ENCODE measurements around the gene HOXD11.

DNA sequence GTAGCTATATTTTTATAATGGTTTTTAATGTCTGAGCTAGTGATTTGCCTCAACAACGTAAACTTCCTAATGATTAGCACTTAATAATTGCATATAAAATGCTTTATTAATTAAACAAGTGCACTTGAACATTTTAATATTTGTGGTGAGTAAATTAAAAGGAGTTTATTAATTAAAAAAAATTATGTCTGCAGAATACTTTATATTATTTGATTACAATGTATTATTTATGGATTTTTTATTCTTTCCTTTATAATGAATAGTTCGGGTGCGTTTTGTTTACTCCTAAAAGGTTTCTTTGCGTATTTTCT is 24.7 kb downstream of the HOXD11 start:
- TF ChIP-seq EED (CRISPR knock-in tag; IDR thresholded peaks at IDR 0.05) (no peak), HMGA1 (CRISPR knock-in tag; conservative IDR thresholded peaks at IDR 0.05) (no peak), RAD21 (CRISPR knock-in tag; IDR thresholded peaks at IDR 0.05) (no peak), KDM5A (IDR thresholded peaks at IDR 0.05; ENCODE audit: borderline replicate concordance, low read length) (no peak), ZNF773 (CRISPR knock-in tag; IDR thresholded peaks at IDR 0.05; ENCODE audit: borderline replicate concordance) (no peak), KDM1A (CRISPR knock-in tag; IDR thresholded peaks at IDR 0.05) (no peak), ZNF121 (CRISPR knock-in tag; IDR thresholded peaks at IDR 0.05) (no peak), MAZ (IDR thresholded peaks at IDR 0.05; ENCODE audit: borderline replicate concordance, low read depth, low read length) (no peak), MAZ (CRISPR knock-in tag; IDR thresholded peaks at IDR 0.05; ENCODE audit: low read depth) (no peak)
- TF ChIP-seq, protein P1, sequence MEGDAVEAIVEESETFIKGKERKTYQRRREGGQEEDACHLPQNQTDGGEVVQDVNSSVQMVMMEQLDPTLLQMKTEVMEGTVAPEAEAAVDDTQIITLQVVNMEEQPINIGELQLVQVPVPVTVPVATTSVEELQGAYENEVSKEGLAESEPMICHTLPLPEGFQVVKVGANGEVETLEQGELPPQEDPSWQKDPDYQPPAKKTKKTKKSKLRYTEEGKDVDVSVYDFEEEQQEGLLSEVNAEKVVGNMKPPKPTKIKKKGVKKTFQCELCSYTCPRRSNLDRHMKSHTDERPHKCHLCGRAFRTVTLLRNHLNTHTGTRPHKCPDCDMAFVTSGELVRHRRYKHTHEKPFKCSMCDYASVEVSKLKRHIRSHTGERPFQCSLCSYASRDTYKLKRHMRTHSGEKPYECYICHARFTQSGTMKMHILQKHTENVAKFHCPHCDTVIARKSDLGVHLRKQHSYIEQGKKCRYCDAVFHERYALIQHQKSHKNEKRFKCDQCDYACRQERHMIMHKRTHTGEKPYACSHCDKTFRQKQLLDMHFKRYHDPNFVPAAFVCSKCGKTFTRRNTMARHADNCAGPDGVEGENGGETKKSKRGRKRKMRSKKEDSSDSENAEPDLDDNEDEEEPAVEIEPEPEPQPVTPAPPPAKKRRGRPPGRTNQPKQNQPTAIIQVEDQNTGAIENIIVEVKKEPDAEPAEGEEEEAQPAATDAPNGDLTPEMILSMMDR (CRISPR knock-in tag; IDR thresholded peaks at IDR 0.05): no peak
- TF ChIP-seq, protein P2, sequence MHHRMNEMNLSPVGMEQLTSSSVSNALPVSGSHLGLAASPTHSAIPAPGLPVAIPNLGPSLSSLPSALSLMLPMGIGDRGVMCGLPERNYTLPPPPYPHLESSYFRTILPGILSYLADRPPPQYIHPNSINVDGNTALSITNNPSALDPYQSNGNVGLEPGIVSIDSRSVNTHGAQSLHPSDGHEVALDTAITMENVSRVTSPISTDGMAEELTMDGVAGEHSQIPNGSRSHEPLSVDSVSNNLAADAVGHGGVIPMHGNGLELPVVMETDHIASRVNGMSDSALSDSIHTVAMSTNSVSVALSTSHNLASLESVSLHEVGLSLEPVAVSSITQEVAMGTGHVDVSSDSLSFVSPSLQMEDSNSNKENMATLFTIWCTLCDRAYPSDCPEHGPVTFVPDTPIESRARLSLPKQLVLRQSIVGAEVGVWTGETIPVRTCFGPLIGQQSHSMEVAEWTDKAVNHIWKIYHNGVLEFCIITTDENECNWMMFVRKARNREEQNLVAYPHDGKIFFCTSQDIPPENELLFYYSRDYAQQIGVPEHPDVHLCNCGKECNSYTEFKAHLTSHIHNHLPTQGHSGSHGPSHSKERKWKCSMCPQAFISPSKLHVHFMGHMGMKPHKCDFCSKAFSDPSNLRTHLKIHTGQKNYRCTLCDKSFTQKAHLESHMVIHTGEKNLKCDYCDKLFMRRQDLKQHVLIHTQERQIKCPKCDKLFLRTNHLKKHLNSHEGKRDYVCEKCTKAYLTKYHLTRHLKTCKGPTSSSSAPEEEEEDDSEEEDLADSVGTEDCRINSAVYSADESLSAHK (CRISPR knock-in tag; IDR thresholded peaks at IDR 0.05; ENCODE audit: borderline replicate concordance): no peak
- TF ChIP-seq, protein P3, sequence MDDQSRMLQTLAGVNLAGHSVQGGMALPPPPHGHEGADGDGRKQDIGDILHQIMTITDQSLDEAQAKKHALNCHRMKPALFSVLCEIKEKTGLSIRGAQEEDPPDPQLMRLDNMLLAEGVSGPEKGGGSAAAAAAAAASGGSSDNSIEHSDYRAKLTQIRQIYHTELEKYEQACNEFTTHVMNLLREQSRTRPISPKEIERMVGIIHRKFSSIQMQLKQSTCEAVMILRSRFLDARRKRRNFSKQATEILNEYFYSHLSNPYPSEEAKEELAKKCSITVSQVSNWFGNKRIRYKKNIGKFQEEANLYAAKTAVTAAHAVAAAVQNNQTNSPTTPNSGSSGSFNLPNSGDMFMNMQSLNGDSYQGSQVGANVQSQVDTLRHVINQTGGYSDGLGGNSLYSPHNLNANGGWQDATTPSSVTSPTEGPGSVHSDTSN (CRISPR knock-in tag; IDR thresholded peaks at IDR 0.05; ENCODE audit: borderline replicate concordance): no peak
- TF ChIP-seq, protein P4, sequence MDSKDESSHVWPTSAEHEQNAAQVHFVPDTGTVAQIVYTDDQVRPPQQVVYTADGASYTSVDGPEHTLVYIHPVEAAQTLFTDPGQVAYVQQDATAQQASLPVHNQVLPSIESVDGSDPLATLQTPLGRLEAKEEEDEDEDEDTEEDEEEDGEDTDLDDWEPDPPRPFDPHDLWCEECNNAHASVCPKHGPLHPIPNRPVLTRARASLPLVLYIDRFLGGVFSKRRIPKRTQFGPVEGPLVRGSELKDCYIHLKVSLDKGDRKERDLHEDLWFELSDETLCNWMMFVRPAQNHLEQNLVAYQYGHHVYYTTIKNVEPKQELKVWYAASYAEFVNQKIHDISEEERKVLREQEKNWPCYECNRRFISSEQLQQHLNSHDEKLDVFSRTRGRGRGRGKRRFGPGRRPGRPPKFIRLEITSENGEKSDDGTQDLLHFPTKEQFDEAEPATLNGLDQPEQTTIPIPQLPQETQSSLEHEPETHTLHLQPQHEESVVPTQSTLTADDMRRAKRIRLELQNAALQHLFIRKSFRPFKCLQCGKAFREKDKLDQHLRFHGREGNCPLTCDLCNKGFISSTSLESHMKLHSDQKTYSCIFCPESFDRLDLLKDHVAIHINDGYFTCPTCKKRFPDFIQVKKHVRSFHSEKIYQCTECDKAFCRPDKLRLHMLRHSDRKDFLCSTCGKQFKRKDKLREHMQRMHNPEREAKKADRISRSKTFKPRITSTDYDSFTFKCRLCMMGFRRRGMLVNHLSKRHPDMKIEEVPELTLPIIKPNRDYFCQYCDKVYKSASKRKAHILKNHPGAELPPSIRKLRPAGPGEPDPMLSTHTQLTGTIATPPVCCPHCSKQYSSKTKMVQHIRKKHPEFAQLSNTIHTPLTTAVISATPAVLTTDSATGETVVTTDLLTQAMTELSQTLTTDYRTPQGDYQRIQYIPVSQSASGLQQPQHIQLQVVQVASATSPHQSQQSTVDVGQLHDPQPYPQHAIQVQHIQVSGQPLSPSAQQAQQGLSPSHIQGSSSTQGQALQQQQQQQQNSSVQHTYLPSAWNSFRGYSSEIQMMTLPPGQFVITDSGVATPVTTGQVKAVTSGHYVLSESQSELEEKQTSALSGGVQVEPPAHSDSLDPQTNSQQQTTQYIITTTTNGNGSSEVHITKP (CRISPR knock-in tag; IDR thresholded peaks at IDR 0.05; ENCODE audit: low read depth): no peak
- TF ChIP-seq, protein P5, sequence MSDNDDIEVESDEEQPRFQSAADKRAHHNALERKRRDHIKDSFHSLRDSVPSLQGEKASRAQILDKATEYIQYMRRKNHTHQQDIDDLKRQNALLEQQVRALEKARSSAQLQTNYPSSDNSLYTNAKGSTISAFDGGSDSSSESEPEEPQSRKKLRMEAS (IDR thresholded peaks at IDR 0.05): no peak
